Activated T-helper 17 cell treated with anti-CD3 and anti-CD28 coated beads, Interleukin-2, amount 50 U/mL, for 72 hours (primary cell): ENCODE measurements around the gene FAM90A1. TPM values are rescaled to one million over a fixed set of nuclear protein-coding genes. Genes with fewer than 3 reads are reported as not detected.
"Not testable (repeated sequence)": the region's sequence is repeated elsewhere in the genome, so short reads cannot be mapped to it uniquely, and the experiment has no call there.

ENCODE experiments used
- ATAC-seq: fragments of 150-1000 bp; cut with Tn5 transposase; replicated peaks from 2 replicates; pipeline ENCODE4 v1.10.0; 2021; ENCODE audit warnings: mild to moderate bottlenecking, moderate library complexity
- H3K27ac Mint-ChIP-seq: one replicate; pipeline ENCODE4 v1.8.0; 2022; ENCODE audit warnings: mixed read lengths
- H3K27me3 Mint-ChIP-seq: one replicate; pipeline ENCODE4 v1.8.0; 2022; ENCODE audit warnings: mixed read lengths
- H3K36me3 Mint-ChIP-seq: one replicate; pipeline ENCODE4 v1.8.0; 2022; ENCODE audit warnings: low read depth, mild to moderate bottlenecking, mixed read lengths
- H3K4me1 Mint-ChIP-seq: one replicate; pipeline ENCODE4 v1.8.0; 2022; ENCODE audit warnings: mixed read lengths
- H3K4me3 Mint-ChIP-seq: one replicate; pipeline ENCODE4 v1.8.0; 2022; ENCODE audit warnings: mild to moderate bottlenecking, mixed read lengths
- H3K9me3 Mint-ChIP-seq: one replicate; pipeline ENCODE4 v1.8.0; 2022; ENCODE audit warnings: mixed read lengths
- total RNA-seq, 2 donors: library from RNA; stranded (reverse); gene quantifications; one replicate each; pipeline ENCODE4 v1.2.3, GENCODE V29; 2022

Gene FAM90A1
- under 1 TPM in 1 of 2 donors, not detected in 1; 0.24 TPM for total RNA-seq

GRCh38 chr12:8226992-8227731, at the start of gene FAM90A1:
Gene FAM90A1 (minus strand): TSS chr12:8227618. CDS start chr12:8224832, 2,786 bp downstream.
- not testable (repeated sequence) for H3K9me3 Mint-ChIP-seq, H3K36me3 Mint-ChIP-seq, H3K27ac Mint-ChIP-seq, H3K27me3 Mint-ChIP-seq, H3K4me1 Mint-ChIP-seq, ATAC-seq
- peak within 1 kb of the TSS; percentile 47 for H3K4me3 Mint-ChIP-seq

GRCh38 chr12:8276397-8276796, 49.0 kb upstream of the FAM90A1 start:
- H3K27ac Mint-ChIP-seq, H3K27me3 Mint-ChIP-seq, H3K36me3 Mint-ChIP-seq, ATAC-seq, H3K9me3 Mint-ChIP-seq, H3K4me3 Mint-ChIP-seq, H3K4me1 Mint-ChIP-seq: not testable (repeated sequence)

- ATAC-seq, H3K4me3 Mint-ChIP-seq, H3K4me1 Mint-ChIP-seq, H3K9me3 Mint-ChIP-seq, H3K36me3 Mint-ChIP-seq, H3K27ac Mint-ChIP-seq, H3K27me3 Mint-ChIP-seq: not testable (repeated sequence)
These were observed 39.3 kb upstream of the FAM90A1 start for GRCh38 chr12:8266706-8267105.

GRCh38 chr12:8264236-8264635, 36.8 kb upstream of the FAM90A1 start:
- H3K4me1 Mint-ChIP-seq, ATAC-seq, H3K4me3 Mint-ChIP-seq, H3K9me3 Mint-ChIP-seq, H3K27ac Mint-ChIP-seq, H3K36me3 Mint-ChIP-seq, H3K27me3 Mint-ChIP-seq: not testable (repeated sequence)

GRCh38 chr12:8261111-8261554, 33.7 kb upstream of the FAM90A1 start:
- not testable (repeated sequence) for H3K9me3 Mint-ChIP-seq, H3K27me3 Mint-ChIP-seq, H3K4me1 Mint-ChIP-seq, ATAC-seq, H3K27ac Mint-ChIP-seq, H3K36me3 Mint-ChIP-seq, H3K4me3 Mint-ChIP-seq

- not testable (repeated sequence) for H3K27me3 Mint-ChIP-seq, H3K27ac Mint-ChIP-seq, H3K4me1 Mint-ChIP-seq, H3K36me3 Mint-ChIP-seq, H3K9me3 Mint-ChIP-seq, ATAC-seq, H3K4me3 Mint-ChIP-seq
These were observed 28.9 kb upstream of the FAM90A1 start for GRCh38 chr12:8256356-8256755.

GRCh38 chr12:8254705-8255104, 27.3 kb upstream of the FAM90A1 start:
- not testable (repeated sequence) for H3K36me3 Mint-ChIP-seq, ATAC-seq, H3K4me3 Mint-ChIP-seq

GRCh38 chr12:8252056-8252818, 24.8 kb upstream of the FAM90A1 start:
- H3K36me3 Mint-ChIP-seq, H3K27me3 Mint-ChIP-seq, ATAC-seq, H3K4me1 Mint-ChIP-seq, H3K9me3 Mint-ChIP-seq, H3K27ac Mint-ChIP-seq, H3K4me3 Mint-ChIP-seq: not testable (repeated sequence)

More at GRCh38 chr12:8254705-8255104, 27.3 kb upstream of the FAM90A1 start:
- not testable (repeated sequence) for H3K27ac Mint-ChIP-seq, H3K27me3 Mint-ChIP-seq, H3K9me3 Mint-ChIP-seq, H3K4me1 Mint-ChIP-seq

GRCh38 chr12:8251616-8252015, 24.2 kb upstream of the FAM90A1 start:
- H3K27me3 Mint-ChIP-seq, H3K27ac Mint-ChIP-seq, H3K9me3 Mint-ChIP-seq, ATAC-seq, H3K4me1 Mint-ChIP-seq, H3K36me3 Mint-ChIP-seq, H3K4me3 Mint-ChIP-seq: not testable (repeated sequence)

GRCh38 chr12:8246941-8247535, 19.6 kb upstream of the FAM90A1 start:
- not testable (repeated sequence) for H3K4me1 Mint-ChIP-seq, H3K9me3 Mint-ChIP-seq, H3K36me3 Mint-ChIP-seq, ATAC-seq, H3K27me3 Mint-ChIP-seq, H3K27ac Mint-ChIP-seq, H3K4me3 Mint-ChIP-seq

- peak overlapping the region; percentile 91 for H3K27ac Mint-ChIP-seq
- H3K4me3 Mint-ChIP-seq = peak overlapping the region; percentile 84
- H3K36me3 Mint-ChIP-seq, H3K27me3 Mint-ChIP-seq, ATAC-seq, H3K9me3 Mint-ChIP-seq, H3K4me1 Mint-ChIP-seq: not testable (repeated sequence)
These were observed 16.3 kb upstream of the FAM90A1 start for GRCh38 chr12:8243682-8244161.

GRCh38 chr12:8242880-8243681, 15.7 kb upstream of the FAM90A1 start:
- not testable (repeated sequence) for H3K36me3 Mint-ChIP-seq, H3K4me1 Mint-ChIP-seq, H3K9me3 Mint-ChIP-seq, H3K27me3 Mint-ChIP-seq
- H3K4me3 Mint-ChIP-seq = peak overlapping the region; percentile 84
- peak; percentile 99 for ATAC-seq
- H3K27ac Mint-ChIP-seq = peak overlapping the region; percentile 91

- peak overlapping the region; percentile 84 for H3K4me3 Mint-ChIP-seq
- not testable (repeated sequence) for H3K36me3 Mint-ChIP-seq, H3K27ac Mint-ChIP-seq, H3K4me1 Mint-ChIP-seq, ATAC-seq, H3K27me3 Mint-ChIP-seq, H3K9me3 Mint-ChIP-seq
These were observed 15.1 kb upstream of the FAM90A1 start for GRCh38 chr12:8242622-8242879.

GRCh38 chr12:8241917-8242621, 14.7 kb upstream of the FAM90A1 start:
- not testable (repeated sequence) for H3K27me3 Mint-ChIP-seq, H3K4me1 Mint-ChIP-seq, ATAC-seq, H3K36me3 Mint-ChIP-seq, H3K9me3 Mint-ChIP-seq, H3K27ac Mint-ChIP-seq
- peak overlapping the region; percentile 84 for H3K4me3 Mint-ChIP-seq
